ENCODE results near the gene CTDSP1.

CTDSP1 gene, protein sequence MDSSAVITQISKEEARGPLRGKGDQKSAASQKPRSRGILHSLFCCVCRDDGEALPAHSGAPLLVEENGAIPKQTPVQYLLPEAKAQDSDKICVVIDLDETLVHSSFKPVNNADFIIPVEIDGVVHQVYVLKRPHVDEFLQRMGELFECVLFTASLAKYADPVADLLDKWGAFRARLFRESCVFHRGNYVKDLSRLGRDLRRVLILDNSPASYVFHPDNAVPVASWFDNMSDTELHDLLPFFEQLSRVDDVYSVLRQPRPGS

DNA sequence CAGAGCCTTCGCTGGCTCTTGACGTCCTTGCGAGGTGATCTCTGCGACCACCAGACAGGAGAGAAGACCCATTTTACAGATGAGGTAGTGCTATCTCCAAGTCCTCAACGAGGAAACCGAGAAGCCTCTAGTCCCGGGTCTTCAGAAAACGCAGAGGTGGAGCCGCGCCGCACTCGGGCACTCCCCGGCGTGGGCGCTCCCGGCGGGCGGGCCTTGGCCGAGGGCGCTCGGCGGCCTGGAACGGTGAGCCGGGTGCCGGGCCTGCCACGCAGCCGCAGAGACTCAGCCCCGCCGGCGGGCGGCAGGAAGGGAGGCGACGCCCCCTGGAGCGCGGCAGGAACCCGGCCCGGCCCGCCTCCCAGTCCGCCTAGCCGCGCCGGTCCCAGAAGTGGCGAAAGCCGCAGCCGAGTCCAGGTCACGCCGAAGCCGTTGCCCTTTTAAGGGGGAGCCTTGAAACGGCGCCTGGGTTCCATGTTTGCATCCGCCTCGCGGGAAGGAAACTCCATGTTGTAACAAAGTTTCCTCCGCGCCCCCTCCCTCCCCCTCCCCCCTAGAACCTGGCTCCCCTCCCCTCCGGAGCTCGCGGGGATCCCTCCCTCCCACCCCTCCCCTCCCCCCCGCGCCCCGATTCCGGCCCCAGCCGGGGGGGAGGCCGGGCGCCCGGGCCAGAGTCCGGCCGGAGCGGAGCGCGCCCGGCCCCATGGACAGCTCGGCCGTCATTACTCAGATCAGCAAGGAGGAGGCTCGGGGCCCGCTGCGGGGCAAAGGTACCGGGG, at the start of gene CTDSP1:
CTDSP1 (plus strand) TSS at position 478 of the 776 bp plus-strand sequence; CDS start at position 701, 223 bp downstream.
- peaks cover 0 to 49% (median 38%) of the 10 kb centered on the region in 4 donors for H3K4me1 ChIP-seq
- H3K27ac ChIP-seq = peak within 1 kb of the TSS; percentile 100
- H3K9me3 ChIP-seq = no peaks in the 10 kb centered on the region
- TF ChIP-seq, protein P1, sequence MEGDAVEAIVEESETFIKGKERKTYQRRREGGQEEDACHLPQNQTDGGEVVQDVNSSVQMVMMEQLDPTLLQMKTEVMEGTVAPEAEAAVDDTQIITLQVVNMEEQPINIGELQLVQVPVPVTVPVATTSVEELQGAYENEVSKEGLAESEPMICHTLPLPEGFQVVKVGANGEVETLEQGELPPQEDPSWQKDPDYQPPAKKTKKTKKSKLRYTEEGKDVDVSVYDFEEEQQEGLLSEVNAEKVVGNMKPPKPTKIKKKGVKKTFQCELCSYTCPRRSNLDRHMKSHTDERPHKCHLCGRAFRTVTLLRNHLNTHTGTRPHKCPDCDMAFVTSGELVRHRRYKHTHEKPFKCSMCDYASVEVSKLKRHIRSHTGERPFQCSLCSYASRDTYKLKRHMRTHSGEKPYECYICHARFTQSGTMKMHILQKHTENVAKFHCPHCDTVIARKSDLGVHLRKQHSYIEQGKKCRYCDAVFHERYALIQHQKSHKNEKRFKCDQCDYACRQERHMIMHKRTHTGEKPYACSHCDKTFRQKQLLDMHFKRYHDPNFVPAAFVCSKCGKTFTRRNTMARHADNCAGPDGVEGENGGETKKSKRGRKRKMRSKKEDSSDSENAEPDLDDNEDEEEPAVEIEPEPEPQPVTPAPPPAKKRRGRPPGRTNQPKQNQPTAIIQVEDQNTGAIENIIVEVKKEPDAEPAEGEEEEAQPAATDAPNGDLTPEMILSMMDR (IDR thresholded peaks at IDR 0.05) = peak in 1 of 2 experiments; percentile 21
- peak; percentile 97 to 98 for DNase-seq
- H3K27me3 ChIP-seq = no peaks in the 10 kb centered on the region
- H3K36me3 ChIP-seq = peaks cover 20 to 42% (median 36%) of the 10 kb centered on the region in 3 donors
- intact Hi-C loops (cut with DNase I; ENCODE audit: low total_unique reads) = loop anchor here (5.0 kb wide), 1 partner anchor 112 kb away; no protein-coding TSS in a partner anchor
- H3K4me3 ChIP-seq = peak within 1 kb of the TSS; percentile 91 to 99

DNA sequence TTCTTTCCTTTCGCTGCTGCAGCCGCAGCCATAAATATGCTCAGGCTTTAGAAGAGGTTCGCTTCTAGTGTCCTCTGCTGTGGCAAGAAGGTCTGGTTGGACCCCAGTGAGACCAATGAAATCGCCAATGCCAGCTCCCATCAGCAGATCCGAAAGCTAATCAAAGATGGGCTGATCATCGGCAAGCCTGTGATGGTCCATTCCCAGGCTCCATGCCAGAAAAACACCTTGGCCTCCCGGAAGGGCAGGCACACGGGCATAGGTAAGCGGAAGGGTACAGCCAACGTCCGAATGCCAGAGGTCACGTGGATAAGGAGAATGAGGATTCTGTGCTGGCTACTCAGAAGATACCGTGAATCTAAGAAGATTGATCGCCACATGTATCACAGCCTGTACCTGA, 45.6 kb upstream of the CTDSP1 start:
- H3K9me3 ChIP-seq = peaks cover 0 to 4% (median 0%) of the 10 kb centered on the region in 3 donors
- no peaks in the 10 kb centered on the region for H3K27me3 ChIP-seq
- DNase-seq = no peak
- intact Hi-C loops (cut with DNase I; ENCODE audit: low total_unique reads) = no loop called here
- H3K4me3 ChIP-seq = no peak overlapping the region
- TF ChIP-seq, protein P1 (IDR thresholded peaks at IDR 0.05) = no peak
- no peaks in the 10 kb centered on the region for H3K36me3 ChIP-seq
- H3K4me1 ChIP-seq = peaks cover 0 to 13% (median 6%) of the 10 kb centered on the region in 4 donors
- no peak overlapping the region for H3K27ac ChIP-seq

DNA sequence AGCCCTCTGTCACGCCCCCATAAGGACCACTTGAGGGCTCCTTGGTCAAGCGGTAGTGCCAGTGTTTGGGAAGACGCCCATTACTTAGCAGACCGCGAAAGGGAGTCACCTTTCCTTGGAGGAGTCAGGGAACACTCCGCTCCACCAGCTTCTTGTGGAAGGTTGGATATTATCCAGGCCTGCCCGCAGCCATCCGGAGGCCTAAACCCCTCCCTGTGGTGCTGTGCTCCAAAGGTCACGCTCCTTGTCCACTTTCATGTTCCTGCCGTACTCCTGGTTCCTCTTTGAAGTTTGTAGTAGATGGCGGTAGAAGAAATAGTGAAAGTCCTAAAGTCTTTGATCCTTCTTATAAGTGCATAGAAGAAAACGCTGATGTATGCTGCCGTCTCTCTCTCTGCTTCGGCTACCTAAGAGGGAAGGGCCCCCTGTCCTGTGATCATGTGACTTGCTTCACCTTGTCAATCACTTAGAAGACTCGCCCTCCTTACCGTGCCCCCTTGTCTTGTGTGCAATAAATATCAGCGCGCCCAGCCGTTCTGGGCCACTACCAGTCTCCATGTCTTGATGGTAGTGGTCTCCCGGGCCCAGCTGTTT, 44.7 kb upstream of the CTDSP1 start:
- Histone ChIP-seq H3K4me3 (no peak overlapping the region), H3K9me3 (peaks cover 0 to 4% (median 0%) of the 10 kb centered on the region in 3 donors), H3K4me1 (peaks cover 0 to 13% (median 6%) of the 10 kb centered on the region in 4 donors), H3K27me3 (no peaks in the 10 kb centered on the region), H3K27ac (no peak overlapping the region), H3K36me3 (no peaks in the 10 kb centered on the region)
- TF ChIP-seq, protein P1 (IDR thresholded peaks at IDR 0.05) = no peak
- DNase-seq = no peak
- intact Hi-C loops (cut with DNase I; ENCODE audit: low total_unique reads) = no loop called here

DNA sequence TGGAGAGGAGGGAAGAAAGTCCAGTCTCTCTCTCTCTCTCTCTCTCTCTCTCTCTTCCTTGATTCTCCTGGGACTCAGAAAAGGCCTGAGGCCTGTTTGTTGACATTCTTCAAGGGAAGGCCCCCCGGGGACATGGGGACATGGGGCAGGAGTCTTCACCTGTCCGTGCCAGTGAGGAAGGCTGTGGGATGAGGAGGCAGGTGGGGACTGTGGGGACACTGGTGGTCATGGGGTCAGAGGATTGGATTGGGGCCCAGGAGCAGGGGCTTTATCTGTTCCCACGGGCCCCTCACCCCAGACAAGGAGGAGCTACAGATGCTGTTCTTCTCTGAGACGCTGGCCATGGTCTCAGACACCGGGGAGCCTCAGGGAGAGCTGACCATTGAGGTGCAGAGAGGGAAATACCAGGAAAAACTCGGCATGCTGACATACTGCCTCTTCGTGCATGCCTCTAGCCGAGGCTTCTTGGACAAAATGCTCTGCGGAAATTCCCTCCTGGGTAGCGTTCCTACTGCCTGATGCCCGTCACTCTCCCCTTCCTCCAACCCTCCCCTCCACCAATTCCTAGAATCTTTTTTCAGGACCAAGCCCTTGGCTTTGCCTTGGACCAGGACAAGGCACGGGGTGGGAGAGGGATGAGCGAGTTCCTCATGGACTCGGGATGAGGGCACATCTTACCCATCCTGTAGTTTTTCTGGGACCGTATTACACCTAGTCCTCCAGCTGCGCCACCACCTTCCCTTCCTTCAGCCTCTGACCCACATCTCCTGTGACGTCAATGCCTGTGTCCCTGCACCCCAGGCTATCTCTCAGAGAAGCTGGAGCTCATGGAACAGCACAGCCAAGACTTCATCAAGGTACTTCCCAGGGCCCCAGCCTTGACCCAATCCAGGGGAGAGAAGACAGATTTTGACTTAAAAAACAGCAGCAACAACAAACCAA, 42.2 kb upstream of the CTDSP1 start:
- Histone ChIP-seq H3K9me3 (no peaks in the 10 kb centered on the region), H3K36me3 (no peaks in the 10 kb centered on the region), H3K27ac (no peak overlapping the region), H3K4me3 (no peak overlapping the region), H3K4me1 (peaks cover 0 to 13% (median 6%) of the 10 kb centered on the region in 4 donors), H3K27me3 (no peaks in the 10 kb centered on the region)
- intact Hi-C loops (cut with DNase I; ENCODE audit: low total_unique reads) = loop anchor here (2.0 kb wide), 2 partner anchors 59 to 85 kb away; no protein-coding TSS in a partner anchor
- TF ChIP-seq, protein P1 (IDR thresholded peaks at IDR 0.05) = no peak
- no peak for DNase-seq

DNA sequence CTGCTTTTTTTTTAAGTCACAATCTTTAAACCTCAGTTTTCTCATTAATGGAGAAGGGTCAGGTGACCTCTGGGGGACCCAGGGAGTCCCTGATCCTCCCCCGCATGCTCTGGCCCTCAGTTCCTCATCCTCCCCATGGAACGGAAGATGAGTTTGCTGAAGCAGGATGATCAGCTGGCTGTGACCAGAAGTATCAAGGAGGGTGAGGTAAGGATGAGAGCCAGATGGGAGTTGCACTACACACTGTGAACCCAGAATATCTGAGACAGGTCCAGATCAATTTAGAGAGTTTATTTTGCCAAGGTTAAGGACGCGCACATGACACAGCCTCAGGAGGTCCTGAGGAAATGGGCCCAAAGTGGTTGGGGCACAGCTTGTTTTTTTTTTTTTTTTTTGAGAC, 39.2 kb upstream of the CTDSP1 start:
- TF ChIP-seq, protein P1 (IDR thresholded peaks at IDR 0.05) = no peak
- Histone ChIP-seq H3K27ac (no peak overlapping the region), H3K36me3 (no peaks in the 10 kb centered on the region), H3K4me1 (peaks cover 0 to 13% (median 6%) of the 10 kb centered on the region in 4 donors), H3K9me3 (no peaks in the 10 kb centered on the region), H3K27me3 (no peaks in the 10 kb centered on the region), H3K4me3 (no peak overlapping the region)
- intact Hi-C loops (cut with DNase I; ENCODE audit: low total_unique reads) = no loop called here
- DNase-seq = no peak

All from tibial artery (tissue), 4 donors.